Thymus (tissue), 11 donors: Measurements from ENCODE around the gene PLIN5. TPM values are rescaled to one million over a fixed set of nuclear protein-coding genes. Genes with fewer than 3 reads are reported as not detected.

ENCODE experiments used
- DNase-seq, 9 donors: peaks; one replicate each; pipeline ENCODE4 v3.0.0-alpha.2; 2013; ENCODE audit warnings: low spot score in 9 of 9, low read depth in 6 of 9, missing footprints in 1 of 9
- H3K27ac ChIP-seq, 2 donors: one replicate each; pipeline ENCODE4 v1.5.1; 2013; ENCODE audit warnings: control low read depth in 1 of 2, low read depth in 1 of 2, low read length in 1 of 2, mild to moderate bottlenecking in 1 of 2, moderate library complexity in 1 of 2
- H3K27me3 ChIP-seq, 2 donors: one replicate each; pipeline ENCODE4 v1.5.1; 2013; ENCODE audit warnings: low read length in 1 of 2; ENCODE audit not compliant: control insufficient read depth in 2 of 2, insufficient read depth in 1 of 2
- H3K36me3 ChIP-seq, 2 donors: one replicate each; pipeline ENCODE4 v1.5.1; 2013; ENCODE audit warnings: low read length in 1 of 2, mild to moderate bottlenecking in 1 of 2, moderate library complexity in 1 of 2; ENCODE audit not compliant: control insufficient read depth in 2 of 2, insufficient read depth in 2 of 2
- H3K4me1 ChIP-seq, 2 donors: one replicate each; pipeline ENCODE4 v1.5.1; 2013; ENCODE audit warnings: low read length in 2 of 2; ENCODE audit not compliant: control insufficient read depth in 2 of 2, insufficient read depth in 2 of 2
- H3K4me3 ChIP-seq, 2 donors: one replicate each; pipeline ENCODE4 v1.5.1; 2013; ENCODE audit warnings: low read length in 2 of 2, control low read depth in 1 of 2, mild to moderate bottlenecking in 1 of 2
- H3K9me3 ChIP-seq, 2 donors: one replicate each; pipeline ENCODE4 v1.5.1; 2013; ENCODE audit warnings: low read length in 1 of 2, mild to moderate bottlenecking in 1 of 2; ENCODE audit not compliant: control insufficient read depth in 2 of 2, insufficient read depth in 1 of 2
- WGBS: extraction: QIAGEN DNeasy Blood & Tissue Kit; methylation state at CpG from one replicate; pipeline ENCODE4 v1.1.7; 2013; 5-methylcytosine and 5-hydroxymethylcytosine counted together
- polyA plus RNA-seq: library from polyadenylated mRNA; stranded (reverse); fragments of 200-250 nt; gene quantifications from one replicate; pipeline ENCODE4 v1.2.3, GENCODE V29; 2013
- total RNA-seq: library from RNA; stranded (reverse); fragments of 120-200 nt; gene quantifications from one replicate; pipeline ENCODE4 v1.2.4, GENCODE V29; 2013
- donor health status: healthy.

The PLIN5 gene
- total and polyA plus RNA-seq, 2 donors = 1.2 to 12.3 TPM

- Histone ChIP-seq H3K4me1 (no peaks in the 10 kb centered on the region), H3K9me3 (no peaks in the 10 kb centered on the region), H3K27ac (no peak overlapping the region), H3K27me3 (no peaks in the 10 kb centered on the region), H3K36me3 (no peaks in the 10 kb centered on the region), H3K4me3 (no peak overlapping the region)
- 89% methylated on average over 33 of the region's 33 CpGs for WGBS
- DNase-seq = no peak
These were observed 22.3 kb upstream of the PLIN5 start for GRCh38 chr19:4557144-4557970.

- Histone ChIP-seq H3K27me3 (no peaks in the 10 kb centered on the region), H3K4me3 (no peak overlapping the region), H3K4me1 (no peaks in the 10 kb centered on the region), H3K27ac (no peak overlapping the region), H3K9me3 (no peaks in the 10 kb centered on the region), H3K36me3 (no peaks in the 10 kb centered on the region)
- no peak for DNase-seq
- 88% methylated on average over 25 of the region's 25 CpGs for WGBS
These were observed 21.6 kb upstream of the PLIN5 start for GRCh38 chr19:4556597-4557127.

- Histone ChIP-seq H3K27ac (no peak overlapping the region), H3K36me3 (no peaks in the 10 kb centered on the region), H3K4me3 (no peak overlapping the region), H3K9me3 (no peaks in the 10 kb centered on the region), H3K4me1 (no peaks in the 10 kb centered on the region), H3K27me3 (no peaks in the 10 kb centered on the region)
- no peak for DNase-seq
- 90% methylated on average over 43 of the region's 43 CpGs for WGBS
These were observed 20.9 kb upstream of the PLIN5 start for GRCh38 chr19:4555657-4556561.

GRCh38 chr19:4554717-4555116 lies 19.7 kb upstream of the PLIN5 start:
- 92% methylated on average over 7 of the region's 7 CpGs for WGBS
- Histone ChIP-seq H3K4me3 (no peak overlapping the region), H3K27ac (no peak overlapping the region), H3K27me3 (no peaks in the 10 kb centered on the region), H3K36me3 (no peaks in the 10 kb centered on the region), H3K4me1 (no peaks in the 10 kb centered on the region), H3K9me3 (no peaks in the 10 kb centered on the region)
- DNase-seq = no peak

GRCh38 chr19:4553775-4554174 lies 18.8 kb upstream of the PLIN5 start:
- Histone ChIP-seq H3K9me3 (no peaks in the 10 kb centered on the region), H3K27ac (no peak overlapping the region), H3K4me1 (no peaks in the 10 kb centered on the region), H3K4me3 (no peak overlapping the region), H3K36me3 (no peaks in the 10 kb centered on the region), H3K27me3 (no peaks in the 10 kb centered on the region)
- whole genome bisulfite sequencing = 79% methylated on average over 3 of the region's 3 CpGs
- no peak for DNase-seq

GRCh38 chr19:4553092-4553695 lies 18.2 kb upstream of the PLIN5 start:
- no peaks in the 10 kb centered on the region for H3K36me3 ChIP-seq

GRCh38 chr19:4552525-4552819 lies 17.4 kb upstream of the PLIN5 start:
- 95% methylated on average over 18 of the region's 18 CpGs for WGBS
- H3K4me3 ChIP-seq = no peak overlapping the region
- no peak overlapping the region for H3K27ac ChIP-seq
- no peak for DNase-seq
- no peaks in the 10 kb centered on the region for H3K4me1 ChIP-seq
- H3K27me3 ChIP-seq = no peaks in the 10 kb centered on the region
- H3K9me3 ChIP-seq = no peaks in the 10 kb centered on the region
- H3K36me3 ChIP-seq = no peaks in the 10 kb centered on the region

More at GRCh38 chr19:4553092-4553695, 18.2 kb upstream of the PLIN5 start:
- DNase-seq = no peak
- no peak overlapping the region for H3K4me3 ChIP-seq
- no peak overlapping the region for H3K27ac ChIP-seq
- no peaks in the 10 kb centered on the region for H3K4me1 ChIP-seq
- no peaks in the 10 kb centered on the region for H3K27me3 ChIP-seq
- H3K9me3 ChIP-seq = no peaks in the 10 kb centered on the region

- 92% methylated on average over 26 of the region's 26 CpGs for WGBS
- H3K4me3 ChIP-seq = no peak overlapping the region
- H3K4me1 ChIP-seq = no peaks in the 10 kb centered on the region
- no peak for DNase-seq
- H3K36me3 ChIP-seq = no peaks in the 10 kb centered on the region
- no peak overlapping the region for H3K27ac ChIP-seq
- no peaks in the 10 kb centered on the region for H3K27me3 ChIP-seq
- H3K9me3 ChIP-seq = no peaks in the 10 kb centered on the region
These were observed 15.5 kb upstream of the PLIN5 start for GRCh38 chr19:4550479-4551050.
